Testis (tissue), 3 donors: ENCODE data around the gene KLHL15. TPM values are rescaled to one million over a fixed set of nuclear protein-coding genes. Genes with fewer than 3 reads are reported as not detected.

Experiments used
- DNase-seq: peaks from one replicate; pipeline ENCODE4 v3.0.0-alpha.2; 2019
- H3K27ac ChIP-seq, 2 donors: fragments of 200-600 bp; sonication (generic); one replicate each; pipeline ENCODE4 v1.5.1; 2019
- H3K27me3 ChIP-seq: fragments of 200-600 bp; sonication (generic); one replicate; pipeline ENCODE4 v1.5.1; 2019
- H3K36me3 ChIP-seq: fragments of 200-600 bp; sonication (generic); one replicate; pipeline ENCODE4 v1.5.1; 2017; ENCODE audit warnings: low read depth; ENCODE audit errors: missing control alignments
- H3K4me1 ChIP-seq: fragments of 200-600 bp; sonication (generic); one replicate; pipeline ENCODE4 v1.5.1; 2019
- H3K4me3 ChIP-seq, 2 donors: fragments of 200-600 bp; sonication (generic); one replicate each; pipeline ENCODE4 v1.5.1; 2017 to 2019
- H3K9me3 ChIP-seq: fragments of 200-600 bp; sonication (generic); one replicate; pipeline ENCODE4 v1.5.1; 2017
- CTCF ChIP-seq, 3 experiments: fragments of 450-650 bp in 2 of 3; fragments of 200-600 bp in 1 of 3; sonication (generic) in 1 of 3; IDR thresholded peaks; one replicate each; pipeline ENCODE4 v1.5.1; 2016 to 2019; ENCODE audit warnings: antibody characterized with exemption in 3 of 3, mild to moderate bottlenecking in 2 of 3, moderate library complexity in 1 of 3
- POLR2A ChIP-seq: fragments of 450-650 bp; IDR thresholded peaks from one replicate; pipeline ENCODE4 v1.6.1; 2017; ENCODE audit warnings: antibody characterized with exemption, mild to moderate bottlenecking, moderate library complexity
- WGBS, 2 donors: methylation state at CpG; one replicate each; pipeline ENCODE4 v1.1.5; 2018; 5-methylcytosine and 5-hydroxymethylcytosine counted together
- intact Hi-C: fragments of 100-400 bp; cut with DNase I; formaldehyde crosslinking; loops from one replicate; pipeline ENCODE4 v1.15.1; 2023; ENCODE audit warnings: low total_unique reads
- polyA plus RNA-seq: library from polyadenylated mRNA; stranded (reverse); fragments of 350-450 nt; fragmentation: Illumina TruSeq; extraction: RNeasy Lipid Tissue Mini Kit (QIAGEN cat#74804); gene quantifications from one replicate; pipeline ENCODE4 v1.2.3, GENCODE V29; 2014; ENCODE audit warnings: low read depth, low replicate concordance; ENCODE audit not compliant: insufficient read depth
- total RNA-seq, 2 donors: library from RNA; depleted of rRNA; stranded (reverse); fragments of >200 nt; gene quantifications; one replicate each; pipeline ENCODE4 v1.2.3, GENCODE V29; 2016

The KLHL15 gene
- total and polyA plus RNA-seq, 3 donors from 2014 or later, result 31.5 to 83.4 (median 82.4) TPM

- intact Hi-C loops, result no loop called here
- 62 to 77% methylated on average over 7 of the region's 7 CpGs for WGBS, 2 donors
- no peak for TF ChIP-seq POLR2A
- TF ChIP-seq CTCF (IDR thresholded peaks at IDR 0.05), result no peak
- Histone ChIP-seq H3K4me1 (no peaks in the 10 kb centered on the region), H3K27ac (no peak overlapping the region), H3K27me3 (no peaks in the 10 kb centered on the region), H3K36me3 (no peaks in the 10 kb centered on the region), H3K4me3 (no peak overlapping the region), H3K9me3 (no peaks in the 10 kb centered on the region)
- no peak for DNase-seq
Measured at GRCh38 chrX:24019448-24019847, 7.5 kb downstream of the KLHL15 start.

- H3K4me3 ChIP-seq, result no peak overlapping the region
- H3K36me3 ChIP-seq, result no peaks in the 10 kb centered on the region
- no peak for DNase-seq
- WGBS, 2 donors, result 69% methylated on average over 4 of the region's 4 CpGs
- intact Hi-C loops, result no loop called here
- no peaks in the 10 kb centered on the region for H3K4me1 ChIP-seq
- TF ChIP-seq POLR2A (no peak), CTCF (IDR thresholded peaks at IDR 0.05) (no peak)
- H3K9me3 ChIP-seq, result no peaks in the 10 kb centered on the region
- H3K27ac ChIP-seq, result no peak overlapping the region
- H3K27me3 ChIP-seq, result no peaks in the 10 kb centered on the region
Measured at GRCh38 chrX:24018809-24019208, 8.2 kb downstream of the KLHL15 start.

- intact Hi-C loops, result no loop called here
- DNase-seq, result no peak
- Histone ChIP-seq H3K4me1 (no peaks in the 10 kb centered on the region), H3K4me3 (no peak overlapping the region), H3K27ac (no peak overlapping the region), H3K9me3 (no peaks in the 10 kb centered on the region), H3K36me3 (no peaks in the 10 kb centered on the region), H3K27me3 (no peaks in the 10 kb centered on the region)
- TF ChIP-seq CTCF (IDR thresholded peaks at IDR 0.05) (no peak), POLR2A (no peak)
- 75 to 86% methylated on average over 6 to 9 of the region's 9 CpGs for WGBS, 2 donors
Measured at GRCh38 chrX:24017674-24018073, 9.3 kb downstream of the KLHL15 start.

- Histone ChIP-seq H3K4me3 (no peak overlapping the region), H3K9me3 (no peaks in the 10 kb centered on the region), H3K4me1 (no peaks in the 10 kb centered on the region), H3K36me3 (no peaks in the 10 kb centered on the region), H3K27me3 (no peaks in the 10 kb centered on the region), H3K27ac (no peak overlapping the region)
- intact Hi-C loops, result no loop called here
- TF ChIP-seq CTCF (IDR thresholded peaks at IDR 0.05), result no peak
- no peak for TF ChIP-seq POLR2A
- 44 to 49% methylated on average over 3 to 5 of the region's 5 CpGs for WGBS, 2 donors
- no peak for DNase-seq
Measured at GRCh38 chrX:24014388-24015018, 12.5 kb downstream of the KLHL15 start.

- no peaks in the 10 kb centered on the region for H3K9me3 ChIP-seq
- TF ChIP-seq POLR2A, result no peak
- no peak for TF ChIP-seq CTCF (IDR thresholded peaks at IDR 0.05)
- H3K27me3 ChIP-seq, result no peaks in the 10 kb centered on the region
- no peak overlapping the region for H3K4me3 ChIP-seq
- no peak overlapping the region for H3K27ac ChIP-seq
- 46 to 79% methylated on average over 1 of the region's 1 CpG for WGBS, 2 donors
- H3K36me3 ChIP-seq, result no peaks in the 10 kb centered on the region
- H3K4me1 ChIP-seq, result no peaks in the 10 kb centered on the region
- intact Hi-C loops, result no loop called here
- no peak for DNase-seq
Measured at GRCh38 chrX:24012266-24012665, 14.7 kb downstream of the KLHL15 start.
